GM23248 (cell line): ENCODE measurements around the gene UBE2G1. TPM values are rescaled to one million over a fixed set of nuclear protein-coding genes. Genes with fewer than 3 reads are reported as not detected.

Source experiments
- DNase-seq: peaks from one replicate; pipeline ENCODE4 v3.0.0-alpha.2; 2015
- H2AFZ ChIP-seq: fragments of 200-600 bp; sonication (generic); 2 replicates; pipeline ENCODE4 v1.6.1; 2016; ENCODE audit warnings: antibody characterized with exemption
- H3F3A ChIP-seq: fragments of 200-600 bp; sonication (generic); 2 replicates; pipeline ENCODE4 v1.6.1; 2016; ENCODE audit warnings: mild to moderate bottlenecking, antibody characterized with exemption, mixed run types; ENCODE audit not compliant: insufficient read depth
- H3K27ac ChIP-seq: fragments of 200-600 bp; sonication (generic); 2 replicates; pipeline ENCODE4 v1.5.1; 2016; ENCODE audit warnings: mild to moderate bottlenecking
- H3K27me3 ChIP-seq: fragments of 200-600 bp; sonication (generic); replicated peaks from 2 replicates; pipeline ENCODE4 v1.6.1; 2016; ENCODE audit warnings: mild to moderate bottlenecking; ENCODE audit not compliant: insufficient read depth
- H3K36me3 ChIP-seq: fragments of 200-600 bp; sonication (generic); 2 replicates; pipeline ENCODE4 v1.6.1; 2016; ENCODE audit warnings: low read depth, mild to moderate bottlenecking
- H3K4me1 ChIP-seq: fragments of 200-600 bp; sonication (generic); 2 replicates; pipeline ENCODE4 v1.6.1; 2016; ENCODE audit warnings: mild to moderate bottlenecking; ENCODE audit not compliant: insufficient read depth
- H3K4me2 ChIP-seq: fragments of 200-600 bp; sonication (generic); one replicate; pipeline ENCODE4 v1.6.1; 2016; ENCODE audit warnings: mild to moderate bottlenecking; ENCODE audit not compliant: unreplicated experiment
- H3K4me3 ChIP-seq: fragments of 200-600 bp; sonication (generic); 2 replicates; pipeline ENCODE4 v1.5.1; 2016; ENCODE audit warnings: mild to moderate bottlenecking
- H3K79me2 ChIP-seq: fragments of 200-600 bp; sonication (generic); 2 replicates; pipeline ENCODE4 v1.6.1; 2016; ENCODE audit warnings: mild to moderate bottlenecking; ENCODE audit not compliant: insufficient read depth
- H3K9ac ChIP-seq: fragments of 200-600 bp; sonication (generic); 2 replicates; pipeline ENCODE4 v1.6.1; 2016; ENCODE audit warnings: mild to moderate bottlenecking
- H3K9me2 ChIP-seq: fragments of 200-600 bp; sonication (generic); 2 replicates; pipeline ENCODE4 v1.6.1; 2016; ENCODE audit warnings: mixed run types, mild to moderate bottlenecking, moderate library complexity; ENCODE audit not compliant: insufficient read depth
- H3K9me3 ChIP-seq: fragments of 200-600 bp; sonication (generic); one replicate; pipeline ENCODE4 v1.6.1; 2017; ENCODE audit warnings: low read depth
- H4K20me1 ChIP-seq: fragments of 200-600 bp; sonication (generic); 2 replicates; pipeline ENCODE4 v1.6.0; 2016; ENCODE audit not compliant: insufficient read depth
- EZH2 ChIP-seq: fragments of 200-600 bp; sonication (generic); IDR thresholded peaks from 2 replicates; pipeline ENCODE4 v1.6.1; 2018; ENCODE audit warnings: antibody characterized with exemption, mild to moderate bottlenecking; ENCODE audit not compliant: insufficient read depth, poor library complexity, severe bottlenecking
- EZH2phosphoT487 ChIP-seq: fragments of 200-600 bp; sonication (generic); IDR thresholded peaks from 2 replicates; pipeline ENCODE4 v1.6.1; 2018; ENCODE audit warnings: antibody characterized with exemption, moderate library complexity, mild to moderate bottlenecking, low read depth; ENCODE audit not compliant: insufficient read depth
- WGBS, 2 experiments: methylation state at CpG; one replicate each; pipeline ENCODE4 v1.1.6; 2015 to 2017; ENCODE audit warnings: low lambda C conversion rate in 2 of 2, low coverage in 1 of 2; ENCODE audit errors: missing lambda C conversion rate in 2 of 2; 5-methylcytosine and 5-hydroxymethylcytosine counted together
- in situ Hi-C: fragments of 300-500 bp; cut with MboI; formaldehyde crosslinking; loops from 2 replicates; pipeline ENCODE4 v1.15.0; 2020
- polyA plus RNA-seq: library from polyadenylated mRNA; unstranded; fragments of >200 nt; fragmentation: Nextera tagmentation; extraction: Ambion mirVana; gene quantifications from 2 replicates; pipeline ENCODE4 v1.2.1, GENCODE V29; 2016
- total RNA-seq: library from RNA; depleted of rRNA; stranded (reverse); fragments of >200 nt; shearing (Covaris generic); gene quantifications from 2 replicates; pipeline ENCODE4 v1.2.3, GENCODE V29; 2014

The UBE2G1 gene
- total and polyA plus RNA-seq, 2 experiments from 2014 or later: 37.8 to 49.4 TPM

- no peak for DNase-seq
- Histone ChIP-seq H3K9ac (no peak overlapping the region), H3K36me3 (peaks cover 10% of the 10 kb centered on the region), H2AFZ (no peak overlapping the region), H3K27ac (no peak overlapping the region), H3K4me2 (no peak overlapping the region), H3K9me2 (no peaks in the 10 kb centered on the region), H3K9me3 (no peaks in the 10 kb centered on the region), H3F3A (no peaks in the 10 kb centered on the region; the same call in 1 of the 2 replicates), H3K4me1 (peaks cover under 1% of the 10 kb centered on the region; the same call in 1 of the 2 replicates), H3K79me2 (peaks cover 81% of the 10 kb centered on the region), H4K20me1 (no peaks in the 10 kb centered on the region), H3K27me3 (no peaks in the 10 kb centered on the region), H3K4me3 (no peak overlapping the region)
- no peak for TF ChIP-seq EZH2phosphoT487
- TF ChIP-seq EZH2: no peak
- in situ Hi-C loops: no loop called here
- WGBS, 2 experiments: 96 to 97% methylated on average over 11 of the region's 11 CpGs
Observed at GRCh38 chr17:4241535-4241934, 124.9 kb downstream of the UBE2G1 start.

- Histone ChIP-seq H3K9ac (no peak overlapping the region), H3K9me3 (no peaks in the 10 kb centered on the region), H3K27me3 (no peaks in the 10 kb centered on the region), H3K4me3 (no peak overlapping the region), H2AFZ (no peak overlapping the region), H3K36me3 (peaks cover 17% of the 10 kb centered on the region), H3K79me2 (peaks cover 49% of the 10 kb centered on the region), H3K9me2 (no peaks in the 10 kb centered on the region), H3K27ac (no peak overlapping the region), H3K4me1 (peaks cover 34% of the 10 kb centered on the region), H3K4me2 (no peak overlapping the region), H4K20me1 (no peaks in the 10 kb centered on the region), H3F3A (peaks cover 28% of the 10 kb centered on the region)
- whole genome bisulfite sequencing, 2 experiments: 16 to 22% methylated on average over 3 of the region's 3 CpGs
- TF ChIP-seq EZH2: no peak
- TF ChIP-seq EZH2phosphoT487: no peak
- no peak for DNase-seq
- in situ Hi-C loops: no loop called here
Observed at GRCh38 chr17:4236456-4236855, 130.0 kb downstream of the UBE2G1 start.

GRCh38 chr17:4235372-4236279 is 130.8 kb downstream of the UBE2G1 start:
- 91 to 92% methylated on average over 8 of the region's 8 CpGs for WGBS, 2 experiments
- TF ChIP-seq EZH2phosphoT487 (no peak), EZH2 (no peak)
- Histone ChIP-seq H3K4me1 (peaks cover 42% of the 10 kb centered on the region), H3K27ac (no peak overlapping the region), H3K27me3 (no peaks in the 10 kb centered on the region), H3K9me3 (no peaks in the 10 kb centered on the region), H4K20me1 (no peaks in the 10 kb centered on the region), H3K9me2 (no peaks in the 10 kb centered on the region), H3K79me2 (peaks cover 49% of the 10 kb centered on the region), H3K9ac (no peak overlapping the region), H3K4me3 (no peak overlapping the region), H3F3A (peaks cover 36% of the 10 kb centered on the region), H2AFZ (no peak overlapping the region), H3K4me2 (no peak overlapping the region), H3K36me3 (peaks cover 13% of the 10 kb centered on the region)
- in situ Hi-C loops: no loop called here
- no peak for DNase-seq

DNA sequence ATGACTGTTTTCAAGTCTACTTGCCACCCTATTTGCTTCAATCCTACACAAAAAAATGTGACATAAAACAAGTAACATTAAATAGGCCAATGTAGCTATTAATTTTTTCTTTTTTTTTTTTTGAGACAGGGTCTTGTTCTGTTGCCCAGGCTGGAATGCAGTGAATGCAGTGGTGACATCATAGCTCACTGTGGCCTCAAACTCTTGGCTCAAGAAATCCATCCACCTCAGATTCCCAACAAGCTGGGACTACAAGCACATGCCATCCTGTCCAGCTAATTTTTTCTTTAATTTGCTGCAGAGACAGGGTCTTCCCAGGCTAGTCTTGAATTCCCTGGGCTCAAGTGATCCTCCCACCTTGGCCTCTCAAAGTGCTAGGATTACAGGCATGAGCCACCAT is 132.1 kb downstream of the UBE2G1 start:
- H3K27ac ChIP-seq: no peak overlapping the region
- TF ChIP-seq EZH2: no peak
- TF ChIP-seq EZH2phosphoT487: no peak

More for the DNA sequence above, 132.1 kb downstream of the UBE2G1 start:
- H3K79me2 ChIP-seq: peaks cover 46% of the 10 kb centered on the region
- no peak overlapping the region for H2AFZ ChIP-seq
- no peak overlapping the region for H3K4me3 ChIP-seq
- no peak overlapping the region for H3K9ac ChIP-seq
- H3K27me3 ChIP-seq: no peaks in the 10 kb centered on the region
- in situ Hi-C loops: no loop called here
- no peaks in the 10 kb centered on the region for H3K9me3 ChIP-seq
- H4K20me1 ChIP-seq: no peaks in the 10 kb centered on the region
- no peaks in the 10 kb centered on the region for H3K9me2 ChIP-seq
- peaks cover 12% of the 10 kb centered on the region for H3K36me3 ChIP-seq
- H3K4me2 ChIP-seq: no peak overlapping the region
- peaks cover 47% of the 10 kb centered on the region for H3F3A ChIP-seq
- H3K4me1 ChIP-seq: peaks cover 53% of the 10 kb centered on the region
- DNase-seq: no peak
